Endothelial cell (in vitro differentiated cells): ENCODE data around the gene COL25A1. TPM values are rescaled to one million over a fixed set of nuclear protein-coding genes. Genes with fewer than 3 reads are reported as not detected.

ENCODE experiments used
- DNase-seq: peaks from one replicate; pipeline ENCODE4 v3.0.0; 2021; ENCODE audit warnings: low spot score
- H3K27ac Mint-ChIP-seq: one replicate; pipeline ENCODE4 v1.8.0; 2021; ENCODE audit warnings: mixed read lengths, inconsistent platforms; ENCODE audit not compliant: unreplicated experiment
- H3K27me3 Mint-ChIP-seq: one replicate; pipeline ENCODE4 v1.8.0; 2021; ENCODE audit warnings: mild to moderate bottlenecking, moderate library complexity, mixed read lengths, inconsistent platforms; ENCODE audit not compliant: unreplicated experiment
- H3K36me3 Mint-ChIP-seq: one replicate; pipeline ENCODE4 v1.8.0; 2021; ENCODE audit warnings: mild to moderate bottlenecking, low read depth, mixed read lengths, inconsistent platforms; ENCODE audit not compliant: unreplicated experiment
- H3K4me1 Mint-ChIP-seq: one replicate; pipeline ENCODE4 v1.8.0; 2021; ENCODE audit warnings: mild to moderate bottlenecking, mixed read lengths, inconsistent platforms; ENCODE audit not compliant: unreplicated experiment
- H3K4me3 Mint-ChIP-seq: one replicate; pipeline ENCODE4 v1.8.0; 2021; ENCODE audit warnings: mild to moderate bottlenecking, mixed read lengths, inconsistent platforms; ENCODE audit not compliant: unreplicated experiment
- H3K9me3 Mint-ChIP-seq: one replicate; pipeline ENCODE4 v1.8.0; 2021; ENCODE audit warnings: mixed read lengths, inconsistent platforms; ENCODE audit not compliant: unreplicated experiment
- CTCF ChIP-seq: fragments of 200-600 bp; sonication (generic); IDR thresholded peaks from one replicate; pipeline ENCODE4 v1.5.0; 2021; ENCODE audit warnings: antibody characterized with exemption; ENCODE audit not compliant: unreplicated experiment
- total RNA-seq: library from RNA; stranded (reverse); fragmentation: NEBNext Ultra II Directional; extraction: Animal tissue kit (Norgen Biotek cat#: 25700); gene quantifications from one replicate; pipeline ENCODE4 v1.2.1, GENCODE V29; 2021; ENCODE audit not compliant: unreplicated experiment

COL25A1 gene
- total RNA-seq, 1 donor from 2014 or later = 22.7 TPM

DNA sequence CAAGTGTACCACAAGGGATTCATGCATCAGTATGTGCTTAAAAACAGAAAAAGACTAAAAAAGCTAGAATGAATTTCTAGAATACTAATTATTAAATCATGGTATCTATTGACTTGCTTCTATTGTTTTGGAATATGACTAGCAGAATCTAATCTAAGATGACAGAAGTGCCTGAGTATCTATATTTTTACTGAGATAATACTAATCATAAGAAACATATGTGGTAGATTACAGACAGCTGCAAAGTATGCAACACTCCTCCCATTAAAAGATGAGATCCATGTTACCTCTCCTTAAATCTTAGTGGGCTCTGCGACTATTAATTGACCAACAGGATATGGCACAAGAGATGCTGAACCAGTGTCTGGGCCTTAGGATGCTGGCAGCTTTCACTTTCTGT, 89.4 kb downstream of the COL25A1 start:
- H3K27ac Mint-ChIP-seq = no peak overlapping the region
- no peaks in the 10 kb centered on the region for H3K27me3 Mint-ChIP-seq
- no peak overlapping the region for H3K4me3 Mint-ChIP-seq
- peaks cover 9% of the 10 kb centered on the region for H3K4me1 Mint-ChIP-seq
- no peaks in the 10 kb centered on the region for H3K9me3 Mint-ChIP-seq
- H3K36me3 Mint-ChIP-seq = no peaks in the 10 kb centered on the region
- no peak for DNase-seq
- no peak for TF ChIP-seq CTCF

- DNase-seq = no peak
- no peak overlapping the region for H3K27ac Mint-ChIP-seq
- TF ChIP-seq CTCF = no peak
- no peaks in the 10 kb centered on the region for H3K27me3 Mint-ChIP-seq
- H3K4me1 Mint-ChIP-seq = peaks cover 9% of the 10 kb centered on the region
- H3K4me3 Mint-ChIP-seq = no peak overlapping the region
- H3K36me3 Mint-ChIP-seq = no peaks in the 10 kb centered on the region
- no peaks in the 10 kb centered on the region for H3K9me3 Mint-ChIP-seq
Observed at GRCh38 chr4:109211671-109212070, 90.8 kb downstream of the COL25A1 start.

- no peak for DNase-seq
- no peaks in the 10 kb centered on the region for H3K27me3 Mint-ChIP-seq
- H3K27ac Mint-ChIP-seq = no peak overlapping the region
- H3K4me1 Mint-ChIP-seq = peaks cover 2% of the 10 kb centered on the region
- no peak for TF ChIP-seq CTCF
- H3K4me3 Mint-ChIP-seq = no peak overlapping the region
- H3K9me3 Mint-ChIP-seq = no peaks in the 10 kb centered on the region
- H3K36me3 Mint-ChIP-seq = no peaks in the 10 kb centered on the region
Observed at GRCh38 chr4:109209647-109210046, 92.8 kb downstream of the COL25A1 start.

DNA sequence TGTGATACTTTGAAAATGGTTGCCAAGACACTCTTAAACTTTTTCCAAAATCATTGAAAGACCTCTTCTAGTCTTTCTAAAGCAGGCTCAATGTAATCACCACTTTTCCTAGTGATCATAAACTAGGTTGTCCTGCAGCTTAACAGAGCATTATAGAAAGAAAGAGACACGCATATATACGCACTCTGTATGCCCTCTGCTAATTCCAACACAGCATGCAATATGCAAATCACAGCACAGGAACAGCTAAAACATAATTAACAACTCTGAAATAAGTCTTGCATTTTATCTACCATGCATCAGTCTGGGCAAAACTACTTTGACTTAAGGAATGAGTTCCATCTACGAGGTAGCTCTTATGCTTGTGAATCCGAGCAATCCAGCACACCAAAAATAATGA, 94.6 kb downstream of the COL25A1 start:
- Mint-ChIP-seq H3K9me3 (no peaks in the 10 kb centered on the region), H3K4me1 (peaks cover 4% of the 10 kb centered on the region), H3K36me3 (no peaks in the 10 kb centered on the region), H3K27ac (no peak overlapping the region), H3K27me3 (no peaks in the 10 kb centered on the region), H3K4me3 (no peak overlapping the region)
- TF ChIP-seq CTCF = no peak
- no peak for DNase-seq

DNA sequence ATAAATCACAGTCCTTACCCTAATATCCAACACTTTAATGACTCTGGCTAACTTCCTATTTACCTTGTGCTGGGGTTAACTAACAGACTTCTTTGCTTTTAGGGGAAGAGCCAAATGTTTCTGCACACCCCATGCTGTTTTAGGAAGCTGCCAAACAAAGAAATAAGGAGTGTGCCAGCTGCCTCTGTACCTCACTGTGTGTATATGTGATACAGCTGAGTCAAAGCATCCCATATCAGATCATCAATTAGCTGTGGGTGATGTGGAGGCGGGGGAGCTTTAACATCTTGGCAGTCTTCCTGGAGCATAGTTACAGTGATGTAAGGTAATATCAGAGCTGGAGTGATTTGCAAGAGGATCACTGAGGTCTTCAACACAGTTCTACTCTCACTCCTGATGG, 95.4 kb downstream of the COL25A1 start:
- no peak overlapping the region for H3K27ac Mint-ChIP-seq
- DNase-seq = no peak
- no peaks in the 10 kb centered on the region for H3K27me3 Mint-ChIP-seq
- H3K4me1 Mint-ChIP-seq = peaks cover 4% of the 10 kb centered on the region
- TF ChIP-seq CTCF = no peak
- H3K9me3 Mint-ChIP-seq = no peaks in the 10 kb centered on the region
- H3K4me3 Mint-ChIP-seq = no peak overlapping the region
- no peaks in the 10 kb centered on the region for H3K36me3 Mint-ChIP-seq
